Activated CD4-positive, alpha-beta memory T cell treated with anti-CD3 and anti-CD28 coated beads, Interleukin-2, amount 10 ng/mL, durations not matched to agents 7 days and 5 days (primary cell): ENCODE data around the gene SYPL1. TPM values are rescaled to one million over a fixed set of nuclear protein-coding genes. Genes with fewer than 3 reads are reported as not detected.

Experiments used
- CTCF ChIA-PET: fragments of 350-600 bp; sonication (Branson Sonifier 250); formaldehyde crosslinking; loops from one replicate; lab custom pipeline; 2021; ENCODE audit warnings: antibody characterized with exemption, inconsistent platforms; lab: Charles Lee
- POLR2A ChIA-PET: fragments of 350-600 bp; sonication (Branson Sonifier 250); formaldehyde crosslinking; loops from one replicate; lab custom pipeline; 2021; ENCODE audit warnings: antibody characterized with exemption; lab: Charles Lee
- DNase-seq: peaks from one replicate; pipeline ENCODE4 v3.0.0-alpha.2; 2020
- H3K27ac Mint-ChIP-seq: one replicate; pipeline ENCODE4 v1.8.0; 2021; ENCODE audit warnings: mild to moderate bottlenecking, mixed read lengths
- H3K27me3 Mint-ChIP-seq: one replicate; pipeline ENCODE4 v1.8.0; 2021; ENCODE audit warnings: mixed read lengths
- H3K36me3 Mint-ChIP-seq: one replicate; pipeline ENCODE4 v1.8.0; 2021; ENCODE audit warnings: low read depth, mixed read lengths
- H3K4me1 Mint-ChIP-seq: one replicate; pipeline ENCODE4 v1.8.0; 2021; ENCODE audit warnings: mixed read lengths
- H3K4me3 Mint-ChIP-seq: one replicate; pipeline ENCODE4 v1.8.0; 2021; ENCODE audit warnings: mild to moderate bottlenecking, mixed read lengths
- H3K9me3 Mint-ChIP-seq: one replicate; pipeline ENCODE4 v1.8.0; 2021; ENCODE audit warnings: mixed read lengths
- total RNA-seq, 2 experiments: library from RNA; stranded (reverse); gene quantifications; one replicate each; pipeline ENCODE4 v1.2.3, GENCODE V29; 2021

The SYPL1 gene
- total RNA-seq, result 10 to 100 TPM; 37.5 to 38.8 TPM

- POLR2A ChIA-PET, result interaction anchor here (0.8 to 7.2 kb wide), 16 partner anchors 10 to 1056 kb away, joined by 3 to 93 read pairs (median 5); partner anchors contain the start of genes HBP1 and NAMPT
- H3K27me3 Mint-ChIP-seq, result peaks cover 14% of the 10 kb centered on the region
- H3K9me3 Mint-ChIP-seq, result no peaks in the 10 kb centered on the region
- H3K4me1 Mint-ChIP-seq, result peaks cover 45% of the 10 kb centered on the region
- peak; percentile 91 for DNase-seq
- CTCF ChIA-PET, result interaction anchor here (0.8 to 4.0 kb wide), 6 partner anchors 8 to 1155 kb away, joined by 3 to 14 read pairs (median 4); no protein-coding TSS in a partner anchor
- H3K36me3 Mint-ChIP-seq, result peaks cover 13% of the 10 kb centered on the region
- H3K4me3 Mint-ChIP-seq, result peak within 1 kb of the TSS; percentile 82
- peak within 1 kb of the TSS; percentile 85 for H3K27ac Mint-ChIP-seq
Observed at GRCh38 chr7:106112118-106112971, at the start of gene SYPL1. TSS of gene SYPL1 (minus strand) at chr7:106112312. CDS start at chr7:106112208, 104 bp downstream.

- H3K27me3 Mint-ChIP-seq, result peaks cover 48% of the 10 kb centered on the region
- peaks cover 14% of the 10 kb centered on the region for H3K4me1 Mint-ChIP-seq
- H3K27ac Mint-ChIP-seq, result no peak overlapping the region
- CTCF ChIA-PET, result interaction anchor here (1.3 to 8.6 kb wide), 9 partner anchors 12 to 498 kb away, joined by 3 to 138 read pairs (median 6); no protein-coding TSS in a partner anchor
- DNase-seq, result no peak
- H3K4me3 Mint-ChIP-seq, result no peak overlapping the region
- POLR2A ChIA-PET, result no interaction called here
- no peaks in the 10 kb centered on the region for H3K36me3 Mint-ChIP-seq
- H3K9me3 Mint-ChIP-seq, result no peaks in the 10 kb centered on the region
Observed at GRCh38 chr7:106155027-106155426, 42.9 kb upstream of the SYPL1 start.

DNA sequence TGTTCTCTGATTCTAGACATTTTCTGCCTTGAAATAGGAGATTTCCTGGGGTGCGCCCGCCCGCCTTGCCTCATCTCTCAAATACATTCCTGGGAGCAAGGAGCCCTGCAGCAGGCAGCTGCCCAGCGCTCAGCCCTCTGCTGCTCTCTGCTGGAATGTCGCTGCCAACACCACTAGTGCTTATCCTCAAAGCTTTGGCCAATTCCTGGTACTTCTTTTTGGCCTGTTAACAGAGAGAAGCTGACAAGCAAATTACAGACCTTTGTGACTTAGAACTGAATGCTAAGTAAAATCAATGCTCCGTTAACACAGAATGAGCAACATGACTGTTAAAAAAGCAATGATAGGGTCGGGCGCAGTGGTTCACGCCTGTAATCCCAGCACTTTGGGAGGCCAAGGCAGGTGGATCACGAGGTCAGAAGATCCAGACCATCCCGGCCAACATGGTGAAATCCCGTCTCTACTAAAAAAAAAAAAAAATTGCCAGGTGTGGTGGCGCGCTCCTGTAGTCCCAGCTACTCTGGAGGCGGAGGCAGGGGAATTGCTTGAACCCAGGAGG lies 41.9 kb upstream of the SYPL1 start:
- POLR2A ChIA-PET, result interaction anchor here (0.7 to 1.3 kb wide), 5 partner anchors 38 to 98 kb away, joined by 3 to 4 read pairs (median 3); partner anchors contain the start of gene SYPL1
- CTCF ChIA-PET, result interaction anchor here (0.7 to 8.6 kb wide), 23 partner anchors 13 to 871 kb away, joined by 3 to 138 read pairs (median 4); partner anchors contain the start of gene SYPL1
- no peaks in the 10 kb centered on the region for H3K9me3 Mint-ChIP-seq
- no peak overlapping the region for H3K27ac Mint-ChIP-seq
- DNase-seq, result peak; percentile 76
- no peak overlapping the region for H3K4me3 Mint-ChIP-seq
- H3K36me3 Mint-ChIP-seq, result no peaks in the 10 kb centered on the region
- H3K4me1 Mint-ChIP-seq, result peaks cover 14% of the 10 kb centered on the region
- H3K27me3 Mint-ChIP-seq, result peaks cover 39% of the 10 kb centered on the region

GRCh38 chr7:106152313-106152665 lies 40.2 kb upstream of the SYPL1 start:
- no peaks in the 10 kb centered on the region for H3K36me3 Mint-ChIP-seq
- H3K4me3 Mint-ChIP-seq, result no peak overlapping the region
- ChIA-PET POLR2A (no interaction called here), CTCF (interaction anchor here (3.5 to 8.6 kb wide), 3 partner anchors 15 to 94 kb away, joined by 14 to 138 read pairs (median 76); partner anchors contain the start of gene SYPL1)
- H3K4me1 Mint-ChIP-seq, result peaks cover 14% of the 10 kb centered on the region
- no peaks in the 10 kb centered on the region for H3K9me3 Mint-ChIP-seq
- no peak for DNase-seq
- no peak overlapping the region for H3K27ac Mint-ChIP-seq
- peaks cover 29% of the 10 kb centered on the region for H3K27me3 Mint-ChIP-seq

GRCh38 chr7:106151459-106152312 lies 39.6 kb upstream of the SYPL1 start:
- CTCF ChIA-PET, result interaction anchor here (3.5 to 8.6 kb wide), 3 partner anchors 15 to 94 kb away, joined by 14 to 138 read pairs (median 76); partner anchors contain the start of gene SYPL1

DNA sequence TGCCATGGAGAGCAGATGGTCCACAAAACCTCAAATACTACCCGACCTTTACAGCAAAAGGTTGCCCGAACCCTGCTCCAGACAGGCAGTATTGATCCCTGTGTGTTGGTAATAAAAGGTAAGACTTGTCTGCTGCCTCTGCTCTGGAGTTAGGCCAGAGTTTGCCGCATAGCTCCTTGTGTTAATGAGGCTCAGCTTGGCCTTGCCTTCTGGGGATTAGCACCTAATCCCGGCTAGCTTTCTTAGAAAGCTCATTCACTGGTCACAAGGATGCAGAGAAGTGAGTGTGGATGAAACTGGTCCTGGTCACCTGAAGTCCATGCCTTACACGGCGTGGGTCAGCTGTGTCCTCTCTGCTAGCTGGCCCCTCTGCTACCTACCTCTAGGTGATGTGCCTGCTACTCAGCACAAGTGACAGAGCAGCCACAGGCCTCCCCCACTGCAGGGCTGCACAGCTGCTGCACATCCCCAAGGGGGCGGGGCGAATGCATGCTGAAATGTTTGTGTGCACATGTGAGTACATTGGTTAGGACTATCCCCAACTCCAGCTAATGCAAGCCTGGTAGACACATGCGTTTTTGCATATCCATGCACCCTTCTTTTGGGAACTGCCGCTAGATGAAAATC lies 31.7 kb upstream of the SYPL1 start:
- Mint-ChIP-seq H3K27ac (no peak overlapping the region), H3K4me3 (no peak overlapping the region), H3K4me1 (no peaks in the 10 kb centered on the region), H3K36me3 (no peaks in the 10 kb centered on the region), H3K27me3 (peaks cover 17% of the 10 kb centered on the region), H3K9me3 (no peaks in the 10 kb centered on the region)
- DNase-seq, result no peak
- ChIA-PET CTCF (interaction anchor here (1.2 kb wide), 1 partner anchor 33 kb away, joined by 4 read pairs; no protein-coding TSS in a partner anchor), POLR2A (interaction anchor here (1.1 to 1.8 kb wide), 2 partner anchors 11 to 72 kb away, joined by 4 read pairs; no protein-coding TSS in a partner anchor)

More at GRCh38 chr7:106151459-106152312, 39.6 kb upstream of the SYPL1 start:
- Mint-ChIP-seq H3K27ac (no peak overlapping the region), H3K36me3 (no peaks in the 10 kb centered on the region), H3K9me3 (no peaks in the 10 kb centered on the region), H3K4me1 (peaks cover 14% of the 10 kb centered on the region), H3K4me3 (no peak overlapping the region), H3K27me3 (peaks cover 29% of the 10 kb centered on the region)
- DNase-seq, result no peak
- POLR2A ChIA-PET, result no interaction called here

DNA sequence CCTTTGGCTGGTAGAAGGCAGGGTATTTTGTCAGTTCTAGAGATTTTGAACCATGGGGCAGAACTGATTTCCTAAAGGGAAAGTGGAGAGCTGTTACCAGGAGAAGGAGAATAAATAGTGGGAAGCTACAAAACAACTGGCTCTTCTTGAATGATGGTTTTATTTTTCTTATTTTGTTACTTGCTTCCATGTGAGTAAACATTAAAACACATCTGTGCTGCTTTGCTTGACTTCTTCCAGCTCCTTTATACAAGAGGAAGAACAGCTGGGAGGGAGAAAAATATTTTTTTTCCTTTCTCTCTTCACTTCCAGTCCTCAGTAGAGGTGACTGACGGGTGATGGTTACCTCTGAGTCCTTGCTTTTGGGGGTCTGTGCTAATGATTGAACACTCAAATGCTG lies 30.0 kb upstream of the SYPL1 start:
- no peaks in the 10 kb centered on the region for H3K4me1 Mint-ChIP-seq
- no peak for DNase-seq
- no peaks in the 10 kb centered on the region for H3K9me3 Mint-ChIP-seq
- H3K27ac Mint-ChIP-seq, result no peak overlapping the region
- CTCF ChIA-PET, result no interaction called here
- no peaks in the 10 kb centered on the region for H3K36me3 Mint-ChIP-seq
- POLR2A ChIA-PET, result no interaction called here
- peaks cover 21% of the 10 kb centered on the region for H3K27me3 Mint-ChIP-seq
- no peak overlapping the region for H3K4me3 Mint-ChIP-seq

DNA sequence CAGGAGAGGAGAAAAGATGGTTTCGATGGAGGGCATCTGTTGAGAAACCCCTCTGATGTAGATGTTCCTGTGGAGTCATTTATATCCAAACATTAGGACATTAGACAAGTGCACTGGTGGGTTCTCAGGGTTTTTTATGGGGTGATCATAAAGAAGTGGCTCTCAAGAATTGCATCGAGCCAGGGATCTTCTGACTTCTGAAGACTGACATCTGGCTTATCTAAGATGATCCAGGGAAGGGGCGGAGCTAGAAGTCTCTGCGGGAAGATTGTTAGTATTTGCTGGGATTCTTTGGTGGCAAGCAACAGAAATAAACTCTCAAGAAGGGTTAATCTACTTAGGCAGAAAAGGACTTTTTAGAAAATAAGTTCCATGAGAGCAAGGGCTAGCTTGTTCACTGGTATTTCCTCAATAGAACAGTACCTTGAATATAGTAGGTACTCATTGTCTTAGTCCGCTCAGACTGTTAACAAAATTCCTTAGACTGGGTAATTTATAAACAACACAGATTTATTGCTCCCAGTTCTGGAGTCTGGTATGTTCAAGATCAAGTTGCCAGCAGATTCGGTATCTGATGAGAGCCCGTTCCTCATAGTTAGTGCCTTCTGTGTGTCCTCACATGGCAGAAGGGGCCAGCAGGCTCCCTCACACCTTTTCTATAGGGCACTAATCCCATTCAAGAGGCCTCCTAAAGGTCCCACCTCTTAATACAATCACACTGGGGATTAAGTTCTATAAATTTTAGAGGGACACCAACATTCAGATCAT lies 28.5 kb upstream of the SYPL1 start:
- CTCF ChIA-PET, result no interaction called here
- no peaks in the 10 kb centered on the region for H3K9me3 Mint-ChIP-seq
- H3K36me3 Mint-ChIP-seq, result no peaks in the 10 kb centered on the region
- H3K4me3 Mint-ChIP-seq, result no peak overlapping the region
- no peak overlapping the region for H3K27ac Mint-ChIP-seq
- POLR2A ChIA-PET, result no interaction called here
- H3K27me3 Mint-ChIP-seq, result peaks cover 25% of the 10 kb centered on the region
- no peak for DNase-seq
- H3K4me1 Mint-ChIP-seq, result no peaks in the 10 kb centered on the region

DNA sequence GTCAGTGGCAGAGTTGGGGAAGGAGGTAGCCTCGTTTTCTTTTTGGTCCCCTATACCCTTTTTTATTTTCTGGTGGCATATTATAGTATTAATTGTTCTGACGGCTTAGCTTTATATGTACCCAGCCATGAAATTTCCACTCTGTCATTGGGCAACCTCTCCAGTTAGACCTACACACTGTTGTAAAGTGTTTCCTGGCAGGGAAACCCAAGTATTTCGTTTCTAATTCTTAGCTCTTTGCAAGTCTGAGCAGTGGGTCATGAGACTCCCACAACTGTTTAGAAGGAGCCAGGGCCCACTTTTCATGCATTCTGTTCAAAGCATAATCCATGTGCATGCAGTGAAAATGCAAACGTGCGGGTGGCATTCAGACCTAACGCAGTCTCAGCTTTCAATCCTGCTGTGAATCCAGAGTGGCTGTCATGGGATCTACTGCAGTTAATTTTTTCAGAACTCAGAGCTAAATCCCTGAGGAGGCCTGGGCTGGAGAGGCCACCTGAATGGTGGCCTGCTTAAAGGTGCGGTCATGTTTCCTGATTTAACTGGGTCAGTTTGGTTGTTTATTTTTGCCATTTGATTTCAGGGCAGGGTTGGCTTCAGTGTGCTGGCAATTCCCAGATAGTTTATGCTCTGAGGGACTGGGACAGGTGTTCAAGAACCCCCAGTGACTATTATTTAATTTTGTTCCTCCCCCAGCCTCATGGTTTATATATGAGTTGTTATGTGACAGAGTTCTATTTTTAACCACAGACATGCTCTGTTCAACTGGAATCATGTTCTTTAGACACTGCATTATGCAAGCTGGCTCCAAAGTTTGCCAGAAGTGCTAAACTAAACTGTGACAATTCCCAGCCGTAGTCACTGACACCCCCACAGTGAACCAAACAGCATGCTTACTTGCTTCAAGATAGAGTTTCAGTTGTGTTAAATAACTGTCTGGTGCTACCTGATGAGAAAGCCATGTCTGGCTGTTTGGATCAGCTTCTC lies 27.4 kb upstream of the SYPL1 start:
- ChIA-PET POLR2A (no interaction called here), CTCF (interaction anchor here (0.9 to 1.3 kb wide), 2 partner anchors 14 to 483 kb away, joined by 3 read pairs; no protein-coding TSS in a partner anchor)
- Mint-ChIP-seq H3K9me3 (no peaks in the 10 kb centered on the region), H3K4me1 (no peaks in the 10 kb centered on the region), H3K27ac (no peak overlapping the region), H3K36me3 (no peaks in the 10 kb centered on the region), H3K27me3 (peaks cover 26% of the 10 kb centered on the region), H3K4me3 (no peak overlapping the region)
- DNase-seq, result no peak

- H3K4me3 Mint-ChIP-seq, result no peak overlapping the region
Observed at GRCh38 chr7:106138776-106139175, 26.7 kb upstream of the SYPL1 start.

More at GRCh38 chr7:106138776-106139175, 26.7 kb upstream of the SYPL1 start:
- Mint-ChIP-seq H3K9me3 (no peaks in the 10 kb centered on the region), H3K4me1 (no peaks in the 10 kb centered on the region), H3K27me3 (peaks cover 29% of the 10 kb centered on the region), H3K36me3 (no peaks in the 10 kb centered on the region), H3K27ac (no peak overlapping the region)
- POLR2A ChIA-PET, result no interaction called here
- CTCF ChIA-PET, result interaction anchor here (0.9 to 1.3 kb wide), 2 partner anchors 15 to 482 kb away, joined by 3 read pairs; no protein-coding TSS in a partner anchor
- DNase-seq, result no peak
